DMS79 treated with DMSO at 0.1 percent for 48 hours (cell line): Measurements from ENCODE around the gene EVA1C.
A peak's percentile ranks its signal among the peaks of the same experiment; 100 is the strongest.
"Not testable (repeated sequence)": the region's sequence is repeated elsewhere in the genome, so short reads cannot be mapped to it uniquely, and the experiment has no call there.

Experiments used
- DNase-seq: peaks from one replicate; lab custom pipeline; 2025; lab: John Stamatoyannopoulos, UW

Gene EVA1C

DNA sequence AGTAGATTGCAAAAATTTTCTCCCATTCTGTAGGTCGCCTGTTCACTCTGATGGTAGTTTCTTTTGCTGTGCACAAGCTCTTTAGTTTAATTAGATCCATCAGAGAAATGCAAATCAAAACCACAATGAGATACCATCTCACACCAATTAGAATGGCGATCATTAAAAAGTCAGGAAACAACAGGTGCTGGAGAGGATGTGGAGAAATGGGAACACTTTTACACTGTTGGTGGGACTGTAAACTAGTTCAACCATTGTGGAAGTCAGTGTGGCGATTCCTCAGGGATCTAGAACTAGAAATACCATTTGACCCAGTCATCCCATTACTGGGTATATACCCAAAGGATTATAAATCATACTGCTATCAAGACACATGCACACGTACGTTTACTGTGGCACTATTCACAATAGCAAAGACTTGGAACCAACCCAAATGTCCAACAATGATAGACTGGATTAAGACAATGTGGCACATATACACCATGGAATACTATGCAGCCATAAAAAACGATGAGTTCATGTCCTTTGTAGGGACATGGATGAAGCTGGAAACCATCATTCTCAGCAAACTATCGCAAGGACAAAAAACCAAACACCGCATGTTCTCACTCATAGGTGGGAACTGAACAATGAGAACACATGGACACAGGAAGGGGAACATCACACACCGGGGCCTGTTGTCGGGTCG, 21.8 kb upstream of the EVA1C start:
- DNase-seq, result not testable (repeated sequence)

DNA sequence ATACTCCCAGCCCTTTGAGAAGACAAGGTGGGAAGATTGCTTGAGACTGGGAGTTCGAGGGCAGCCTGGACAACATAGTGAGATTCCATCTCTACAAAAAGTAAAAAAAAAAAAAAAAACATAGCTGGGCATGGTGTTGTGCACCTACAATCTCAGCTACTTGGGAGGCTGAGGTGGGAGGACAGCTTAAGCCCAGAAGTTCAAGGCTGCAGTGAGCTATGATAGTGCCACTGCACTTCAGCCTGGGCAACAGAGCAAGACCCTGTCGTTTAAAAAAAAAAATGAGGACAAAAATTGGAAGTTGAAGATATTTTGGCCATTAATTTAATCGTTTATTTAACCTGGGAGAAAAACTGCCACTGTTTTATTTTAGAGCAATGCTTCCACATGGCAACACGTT, 20.8 kb upstream of the EVA1C start:
- no peak for DNase-seq

DNA sequence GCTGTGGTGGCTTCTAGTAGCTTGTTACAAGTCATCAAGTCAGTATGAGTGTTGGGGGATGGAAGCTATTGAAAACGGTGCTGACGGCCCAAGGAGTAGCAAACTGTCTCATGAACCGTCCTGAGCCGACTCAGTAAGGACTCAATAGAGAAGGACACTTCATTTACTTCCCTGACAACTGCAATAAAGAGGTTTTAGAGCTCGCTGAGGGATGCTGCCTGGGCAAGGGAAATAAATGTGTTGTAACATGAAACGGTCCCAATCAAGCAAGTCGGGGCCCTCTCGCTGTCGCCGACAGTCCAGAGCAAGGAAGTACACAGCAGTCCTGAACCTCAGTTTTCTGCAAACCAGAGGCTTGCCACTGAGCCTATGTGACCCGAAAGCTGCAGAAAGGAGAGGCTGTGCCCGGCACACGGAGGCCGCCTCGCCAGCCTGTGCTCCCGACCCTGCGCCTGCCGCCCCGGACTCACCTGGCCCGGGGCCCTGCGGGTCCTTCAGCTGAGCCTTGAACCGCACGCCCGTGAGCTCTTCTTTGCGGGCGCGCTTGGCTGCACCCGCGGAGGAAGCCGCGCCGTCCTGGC, 20.1 kb upstream of the EVA1C start:
- DNase-seq, result no peak

DNA sequence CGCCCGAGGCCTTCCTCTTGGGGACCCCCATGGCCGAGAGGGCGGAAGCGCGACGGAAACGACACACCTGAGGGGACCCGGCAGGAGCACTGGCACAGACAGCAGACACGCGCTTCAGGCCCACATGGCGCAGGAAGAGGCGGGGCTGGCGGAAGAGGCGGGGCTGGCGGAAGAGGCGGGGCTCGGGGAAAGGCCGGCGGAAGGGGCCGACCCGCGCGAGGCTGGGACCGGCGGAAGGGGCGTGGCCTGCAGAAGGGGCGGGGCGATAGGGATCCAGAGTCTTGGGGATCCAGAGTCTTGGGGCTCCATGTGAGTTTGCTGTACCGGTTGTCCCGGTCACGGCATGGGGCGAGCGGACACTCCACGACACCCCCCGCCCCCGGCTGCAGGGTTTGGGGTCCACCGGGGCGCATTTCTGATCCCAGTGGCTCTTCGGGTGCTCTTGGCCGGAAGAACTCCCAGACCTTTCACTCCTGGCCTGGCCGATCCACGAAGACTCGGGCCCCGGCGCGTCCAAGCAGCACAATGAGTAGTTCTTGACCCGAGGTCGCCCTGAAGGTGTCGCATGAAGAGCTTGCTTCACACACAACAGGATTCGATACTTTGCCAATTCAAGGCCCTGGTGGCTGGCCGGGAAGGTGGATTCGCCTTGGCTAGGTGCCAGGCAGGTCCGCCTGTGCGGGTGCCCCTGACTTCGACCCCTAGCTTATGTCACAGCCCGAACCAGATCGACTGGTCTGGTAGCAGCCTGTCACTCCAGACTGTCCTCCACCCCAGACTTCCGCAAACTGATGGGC, 19.4 kb upstream of the EVA1C start, which contains the start of gene URB1:
Gene URB1 (minus strand): TSS at position 133 of the 797 bp plus-strand sequence. CDS start 102 bp downstream, at position 31.
- DNase-seq, result peak; percentile 83

DNA sequence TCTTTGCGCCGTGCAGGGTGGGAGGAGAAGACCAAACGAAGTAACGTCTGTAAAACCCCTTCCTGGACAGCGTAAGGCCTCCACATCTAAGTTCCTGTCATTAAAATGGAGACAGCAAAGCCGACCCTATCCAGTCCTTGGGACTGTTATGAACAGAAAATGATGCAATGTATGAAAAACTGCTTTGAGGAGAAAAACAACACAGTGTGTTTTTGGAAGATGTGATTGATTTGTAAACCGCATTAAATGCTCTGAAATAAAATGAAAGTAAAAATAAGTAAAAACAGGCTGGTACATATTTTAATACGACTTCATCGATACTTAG, 18.9 kb upstream of the EVA1C start:
- DNase-seq, result no peak

DNA sequence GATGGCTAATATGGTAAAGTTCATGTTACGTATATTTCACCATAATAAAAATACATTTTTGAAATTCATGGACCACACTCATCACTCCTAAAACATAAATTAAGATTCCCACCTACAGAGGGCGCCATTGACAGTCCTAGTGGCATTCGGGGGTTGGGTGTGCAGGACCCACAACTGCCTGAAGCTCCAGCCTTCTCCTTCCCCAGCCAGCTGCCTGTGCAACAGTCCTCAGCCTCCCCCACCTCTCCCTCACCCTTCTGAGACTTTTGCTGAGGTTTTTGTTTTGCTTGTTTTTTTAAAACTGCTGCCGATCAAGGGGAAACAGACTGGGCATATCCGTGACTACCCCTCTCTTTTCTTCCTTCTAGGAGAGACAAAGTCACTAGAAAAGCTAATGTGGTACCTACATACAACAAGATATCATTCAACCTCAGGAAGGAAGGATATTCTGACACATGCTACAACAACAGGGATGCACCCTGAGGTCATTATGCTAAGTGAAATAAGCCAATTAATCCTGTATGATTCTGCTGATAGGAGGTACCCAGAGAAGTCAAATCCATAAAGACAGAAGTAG, 9.2 kb upstream of the EVA1C start:
- peak; percentile 46 for DNase-seq

DNA sequence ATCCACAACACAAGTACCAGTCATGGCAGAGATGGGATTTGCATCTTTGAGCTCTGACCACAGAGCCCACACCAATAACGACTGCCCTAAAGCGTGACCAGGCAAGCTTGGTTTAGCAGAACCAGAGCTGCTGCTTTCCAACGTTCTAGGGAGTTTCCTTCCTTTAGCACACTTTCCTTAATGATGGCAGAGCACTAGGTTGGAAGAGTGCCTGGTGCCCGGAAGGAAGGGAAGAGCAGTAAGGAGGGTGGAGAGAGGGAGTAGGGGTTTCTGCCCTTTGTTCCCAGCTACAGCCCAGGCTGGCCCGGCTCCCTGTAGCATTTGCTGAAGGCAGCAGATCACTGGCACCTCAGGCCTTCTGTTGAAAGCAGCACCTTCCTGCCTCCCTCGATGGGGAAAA, 6.1 kb upstream of the EVA1C start:
- no peak for DNase-seq

DNA sequence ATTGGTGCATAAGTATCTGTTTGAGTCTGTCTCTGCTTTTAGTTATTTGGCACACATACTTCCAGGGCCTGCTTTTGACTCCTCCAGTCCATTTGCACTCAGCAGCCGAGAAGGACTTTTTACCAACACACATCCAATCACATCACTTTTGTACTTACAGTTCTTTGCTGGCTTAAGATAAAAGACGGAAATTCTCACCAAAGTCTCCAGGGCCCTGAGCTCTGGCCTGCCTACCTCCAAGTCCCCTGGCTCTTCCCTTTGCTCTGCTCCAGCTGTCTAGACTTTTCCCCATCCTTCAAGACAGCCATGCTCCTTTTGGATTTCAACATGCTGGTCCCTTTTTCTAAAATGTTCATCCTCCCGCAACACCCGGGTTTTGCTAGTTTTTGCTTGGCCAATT, 2.2 kb upstream of the EVA1C start:
- DNase-seq, result no peak

DNA sequence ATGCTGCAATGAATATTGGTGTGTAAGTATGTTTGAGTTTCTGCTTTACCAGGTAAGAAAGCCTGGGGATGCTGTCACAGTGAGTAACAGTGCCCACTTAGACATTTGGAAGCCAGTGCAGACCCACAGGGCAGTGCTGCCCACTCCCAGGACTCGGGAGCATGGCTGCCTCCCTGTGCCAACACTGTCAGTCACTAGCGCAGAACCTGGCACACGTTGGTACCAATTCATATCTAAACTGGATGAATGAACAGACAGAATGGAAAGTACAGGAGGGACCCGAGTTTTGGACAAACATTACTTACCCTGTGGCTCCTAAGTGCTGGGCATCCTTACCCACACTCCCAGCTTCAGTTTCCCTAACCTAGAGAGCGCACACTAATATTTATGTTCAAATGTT, 1.6 kb upstream of the EVA1C start:
- no peak for DNase-seq

DNA sequence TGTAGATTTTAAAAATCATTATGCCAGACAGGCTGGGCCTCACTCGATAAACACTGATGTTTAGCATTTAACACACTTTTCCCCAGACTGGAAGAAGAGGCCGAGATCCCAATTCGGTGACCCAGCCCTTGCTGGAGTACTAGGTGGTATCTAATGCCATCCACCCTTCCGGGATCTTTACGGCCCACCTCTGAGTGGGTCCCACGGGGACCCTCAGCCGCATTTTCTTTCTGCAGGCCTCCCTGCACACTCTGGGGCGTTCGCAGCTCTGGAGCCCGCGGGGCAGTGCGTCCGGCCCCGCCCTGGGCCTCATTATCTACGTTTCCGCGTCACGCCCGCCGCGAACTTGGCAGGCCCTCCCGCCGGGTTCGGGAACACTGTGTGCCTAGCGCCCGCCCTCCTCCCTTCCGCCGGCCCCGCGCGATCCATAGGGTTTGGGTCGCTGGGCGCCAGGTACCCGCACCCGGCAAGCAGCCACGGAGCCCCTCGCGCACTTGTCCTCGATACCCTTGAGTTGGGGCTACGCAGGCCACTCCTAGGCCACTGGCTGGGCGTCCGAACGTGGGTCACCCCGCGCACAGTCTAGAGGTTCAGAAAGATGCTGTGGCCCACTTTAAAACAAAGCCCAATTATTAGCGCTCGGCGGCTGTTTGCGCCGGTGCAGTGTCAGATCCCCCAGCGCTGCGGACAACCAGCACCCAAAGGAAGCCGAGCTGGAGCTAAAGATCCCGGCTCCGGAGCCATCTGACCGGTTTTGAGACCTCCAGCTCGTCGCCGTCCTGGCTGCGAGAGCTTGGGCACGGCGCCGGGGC, 950 bp upstream of the EVA1C start:
- DNase-seq, result peak; percentile 26

DNA sequence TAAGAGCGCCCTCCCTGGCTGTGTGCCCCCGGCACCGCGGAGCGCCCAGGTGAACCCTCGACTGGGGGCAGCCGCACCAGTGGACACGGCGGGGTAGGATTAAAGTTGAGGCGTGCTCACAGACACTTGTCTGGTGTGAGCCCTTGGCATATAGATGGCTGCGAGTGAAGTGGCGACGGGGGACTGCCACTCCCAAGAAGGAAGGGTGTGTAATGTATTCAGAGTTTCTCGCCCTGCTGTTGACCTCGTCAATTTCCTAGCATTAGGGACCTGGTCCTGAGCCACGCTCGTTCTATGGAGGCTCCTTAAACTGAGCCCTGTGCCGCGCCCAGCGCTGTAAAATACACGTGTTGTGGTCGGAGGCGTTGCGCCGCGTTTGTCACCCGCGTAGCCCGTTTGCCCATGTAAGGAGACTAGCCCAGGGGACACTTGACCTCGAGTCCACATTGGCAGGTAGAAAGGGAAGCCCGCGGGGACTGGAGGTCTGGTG, 554 bp downstream of the EVA1C start:
- peak; percentile 52 for DNase-seq

DNA sequence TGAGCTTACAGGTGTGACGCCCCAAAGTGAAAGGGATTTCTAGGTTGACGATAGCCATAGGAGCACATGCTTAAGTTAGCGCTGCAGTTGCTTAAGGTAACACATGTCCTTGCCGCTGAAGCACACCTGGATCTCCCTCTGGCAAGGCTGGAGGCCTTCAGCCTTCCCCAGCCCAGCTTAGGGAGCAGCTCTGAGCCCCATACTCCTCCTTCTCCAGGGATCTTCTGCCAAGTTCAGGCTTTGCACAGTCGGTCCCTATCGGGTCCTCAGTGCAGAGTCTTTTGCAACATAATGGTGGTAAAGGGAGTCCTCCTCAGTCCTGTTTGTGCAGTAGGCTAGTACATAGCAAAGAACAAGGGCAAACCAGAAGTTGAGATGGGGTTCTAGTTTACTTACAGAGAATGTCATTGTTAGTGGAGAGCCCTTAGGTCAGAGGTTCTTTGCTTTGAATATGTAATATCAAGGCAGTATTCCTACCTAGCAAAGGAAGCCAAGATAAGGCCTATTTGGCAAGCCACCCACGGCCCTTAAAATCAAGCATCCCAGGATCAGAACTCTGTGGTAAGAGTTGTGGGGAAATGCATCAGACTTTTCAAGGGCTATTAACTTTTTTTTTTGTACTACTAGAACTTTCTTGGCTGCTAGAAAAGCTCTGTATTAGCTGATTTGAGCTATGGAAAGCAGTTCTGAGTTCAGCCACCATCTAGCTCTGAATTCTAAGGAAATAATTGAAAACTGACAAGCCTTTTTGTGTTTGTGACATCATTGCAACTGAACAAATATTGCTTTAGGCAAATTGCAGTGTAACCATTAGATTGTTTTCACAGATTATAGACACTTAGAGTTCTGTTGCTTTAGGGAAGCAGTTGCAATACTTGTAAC, 1.4 kb downstream of the EVA1C start:
- DNase-seq, result no peak

DNA sequence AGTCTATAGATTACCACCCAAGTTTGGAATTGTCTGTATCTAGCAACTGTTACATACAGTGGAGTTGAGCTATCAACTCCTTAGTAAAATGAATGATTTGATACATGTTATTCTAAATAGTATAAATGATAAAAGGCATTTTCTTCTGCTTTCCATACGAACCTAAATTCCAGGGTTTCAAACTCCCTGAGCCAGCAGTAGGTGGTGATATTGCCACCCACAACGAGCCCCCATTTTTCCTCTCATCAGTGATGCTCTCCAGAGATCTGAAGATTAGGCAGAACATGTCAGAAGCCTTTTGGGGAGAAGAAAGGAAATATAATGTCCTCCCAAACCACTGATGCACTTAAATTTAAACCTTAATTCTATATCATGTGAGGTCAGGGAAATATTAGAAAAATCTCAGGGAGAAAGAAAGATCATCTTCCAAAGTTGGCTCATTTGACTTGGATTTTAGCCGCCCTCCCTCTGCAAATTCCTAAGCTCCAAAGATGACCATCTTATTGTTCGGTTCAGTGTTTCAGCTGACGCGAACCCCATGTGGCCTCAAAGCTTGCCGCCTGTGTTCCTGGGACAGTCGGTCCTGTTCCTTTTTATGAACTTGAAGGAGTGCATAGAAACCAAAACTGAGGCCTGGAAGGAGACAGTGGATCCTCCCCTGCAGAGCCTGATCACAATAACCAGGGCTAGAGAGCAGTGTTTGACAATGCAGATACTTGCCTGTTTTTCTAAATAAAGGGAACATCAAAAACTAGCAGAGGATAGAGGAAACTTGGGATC, 2.3 kb downstream of the EVA1C start:
- no peak for DNase-seq

DNA sequence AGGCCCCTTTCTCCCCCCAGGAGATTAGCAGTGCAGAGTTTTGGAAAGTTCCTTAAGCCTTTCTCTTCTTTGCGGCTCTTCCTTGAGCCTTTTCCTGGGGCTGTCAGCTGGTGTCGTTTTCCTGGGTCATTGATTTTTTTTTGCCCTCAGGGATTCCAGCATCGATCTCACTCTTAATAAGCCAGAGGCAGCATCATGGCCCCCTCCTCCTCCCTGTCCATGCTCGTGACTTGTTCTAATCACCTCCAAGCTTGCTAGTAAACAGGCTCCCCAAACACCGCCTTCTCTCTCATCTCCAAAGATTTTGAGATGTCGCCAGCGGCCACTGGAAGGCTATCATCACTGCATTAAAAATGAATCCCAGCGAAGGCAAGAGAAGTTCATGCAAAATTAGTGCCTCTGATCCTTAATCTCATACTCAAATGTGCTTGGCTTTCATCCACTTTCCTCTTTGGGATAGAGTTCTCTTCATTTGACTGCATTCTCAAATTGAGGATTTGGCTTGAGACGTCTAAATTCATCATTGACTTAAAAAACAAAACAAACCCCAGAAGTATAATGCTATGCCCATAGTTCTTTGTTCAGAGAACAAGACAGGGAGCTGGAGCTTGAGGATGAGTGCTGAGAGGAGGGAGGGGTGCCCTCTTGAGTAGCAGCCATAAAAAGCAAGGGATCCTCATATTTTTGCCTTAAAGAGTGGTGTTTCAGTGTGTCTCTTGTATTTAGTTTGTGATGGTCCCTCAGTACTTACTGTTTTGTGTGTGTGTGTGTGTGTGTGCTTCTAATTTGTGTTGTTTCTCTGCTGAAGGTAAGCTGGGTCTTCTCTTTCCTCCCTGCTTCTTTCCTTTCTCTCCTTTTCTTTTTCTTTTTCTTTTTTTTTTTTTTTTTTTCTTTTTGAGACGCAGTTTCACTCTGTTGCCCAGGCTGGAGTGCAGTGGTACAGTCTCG, 3.2 kb downstream of the EVA1C start:
- DNase-seq, result no peak

DNA sequence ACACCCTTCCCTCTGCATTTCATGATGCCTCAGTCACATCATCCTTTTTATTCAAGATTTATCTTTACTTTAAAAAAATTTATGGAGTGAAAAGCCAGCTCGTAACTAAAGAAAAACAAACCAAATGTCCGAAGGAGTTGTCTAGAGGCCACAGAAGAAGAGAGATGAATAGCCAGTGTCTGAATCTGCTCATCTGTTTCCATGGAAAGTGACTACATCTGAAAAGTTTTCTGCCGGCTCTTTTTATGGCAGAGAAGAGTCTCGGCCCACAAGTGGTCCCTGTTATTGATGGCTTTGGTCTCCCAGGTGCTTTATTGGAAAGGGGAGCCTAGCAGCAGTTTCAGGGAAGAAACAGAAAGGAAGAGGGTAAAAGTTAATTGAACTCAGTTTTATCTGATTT, 5.6 kb downstream of the EVA1C start:
- DNase-seq, result no peak

DNA sequence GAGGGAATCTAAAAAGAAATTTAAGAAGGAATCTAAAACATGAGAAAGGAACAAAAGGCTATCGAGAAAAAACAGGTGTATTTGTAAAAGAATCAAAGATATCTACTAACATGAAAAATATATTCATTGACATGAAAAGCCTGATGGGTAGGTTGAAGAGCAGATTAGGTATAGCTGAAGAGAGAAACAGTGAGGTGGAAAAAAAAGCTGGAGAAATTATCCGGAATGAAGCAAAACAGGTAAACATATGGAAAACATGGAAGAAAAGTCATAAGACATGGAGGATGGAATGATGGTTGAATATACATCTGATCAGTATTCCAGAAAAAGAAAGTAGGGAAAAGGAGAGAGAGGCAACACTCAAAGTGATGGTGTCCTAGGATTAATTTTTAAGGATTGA, 9.6 kb downstream of the EVA1C start:
- DNase-seq, result no peak

DNA sequence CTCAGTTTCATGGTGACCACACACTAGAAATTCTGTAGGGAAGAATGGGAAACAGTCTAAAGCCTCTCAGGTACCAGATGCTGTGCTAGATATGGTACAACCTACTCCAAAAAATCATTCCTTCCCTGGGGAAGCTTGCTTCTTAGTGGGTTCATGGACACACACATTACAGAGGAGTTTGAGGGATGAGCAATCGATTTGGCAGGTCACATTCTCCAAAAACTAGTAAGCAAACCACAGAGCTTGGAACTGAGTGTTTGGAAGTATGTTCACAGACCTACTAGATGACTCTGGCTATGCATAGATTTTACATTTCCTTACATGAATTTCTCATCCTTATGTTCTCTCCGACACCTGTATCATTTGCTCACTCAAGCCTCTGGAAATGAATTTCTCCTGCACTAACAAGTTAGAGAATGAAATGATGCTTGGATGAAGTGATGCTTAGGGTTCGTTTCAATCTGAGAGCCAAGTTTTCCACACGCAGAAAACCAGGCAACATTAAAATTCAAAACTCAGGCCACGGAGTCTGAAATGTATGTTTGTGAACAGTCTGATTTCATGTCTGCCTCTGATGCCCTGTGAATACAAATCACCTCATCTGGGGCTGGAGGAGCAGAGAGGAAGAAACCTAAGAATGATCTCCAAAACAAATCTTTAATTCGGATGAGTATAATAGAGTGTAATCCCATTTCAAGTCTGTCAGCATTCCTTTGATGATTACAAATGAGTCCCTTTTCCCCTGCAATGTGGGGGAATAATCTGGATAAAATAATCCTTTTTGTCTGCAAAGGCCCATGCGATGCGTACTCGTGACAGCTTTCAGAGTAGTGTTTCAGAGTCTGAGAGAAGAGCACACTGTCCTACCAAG, 11.0 kb downstream of the EVA1C start:
- DNase-seq, result no peak

DNA sequence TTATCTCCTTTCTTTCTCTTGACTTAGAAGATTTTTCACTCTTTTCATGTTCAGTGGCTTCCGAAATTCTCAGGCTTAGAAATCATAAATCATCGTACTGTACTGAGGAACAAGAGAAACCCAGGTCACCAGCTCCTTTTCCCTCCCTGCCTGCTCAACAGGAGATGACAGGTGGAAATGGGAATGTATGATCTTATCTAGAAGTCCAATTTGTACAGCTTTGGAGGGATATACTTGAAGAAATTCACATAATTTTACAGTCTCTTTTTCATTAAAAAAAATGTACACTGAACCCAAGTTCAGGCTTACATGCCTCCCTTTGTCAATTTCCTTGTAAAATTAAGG, 11.7 kb downstream of the EVA1C start:
- no peak for DNase-seq
